Measurements from ENCODE around the gene CPNE9.

DNA sequence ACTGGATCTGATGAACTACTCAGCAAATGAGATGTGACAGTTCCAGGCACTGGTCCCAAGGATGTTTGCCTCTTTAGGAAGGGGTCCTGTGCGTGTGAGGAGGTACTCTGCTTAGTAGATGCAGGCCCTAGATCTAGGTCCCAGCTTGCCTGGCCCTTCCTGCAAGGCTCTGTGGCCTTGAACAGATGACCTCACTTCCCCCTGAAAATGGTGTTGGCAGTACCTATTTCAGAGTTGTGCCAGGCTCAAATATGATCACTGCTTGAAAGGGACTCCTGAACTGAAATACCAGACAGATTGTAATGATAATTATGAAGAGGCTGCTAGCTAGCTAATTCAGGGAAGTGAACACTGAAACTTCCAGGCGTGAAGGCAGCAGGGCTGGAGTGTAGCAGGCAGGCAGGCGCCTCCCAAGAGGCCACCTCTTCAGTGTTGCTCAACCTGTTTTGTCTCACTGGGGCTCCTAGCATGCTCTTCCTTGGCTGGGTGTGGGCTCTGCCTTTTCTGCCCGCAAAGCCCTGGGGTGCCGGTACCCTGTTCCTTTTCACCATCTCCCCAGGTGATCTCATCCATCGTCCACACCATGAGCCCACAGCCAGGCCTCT, 24.1 kb upstream of the CPNE9 start:
- TF ChIP-seq, protein P1, sequence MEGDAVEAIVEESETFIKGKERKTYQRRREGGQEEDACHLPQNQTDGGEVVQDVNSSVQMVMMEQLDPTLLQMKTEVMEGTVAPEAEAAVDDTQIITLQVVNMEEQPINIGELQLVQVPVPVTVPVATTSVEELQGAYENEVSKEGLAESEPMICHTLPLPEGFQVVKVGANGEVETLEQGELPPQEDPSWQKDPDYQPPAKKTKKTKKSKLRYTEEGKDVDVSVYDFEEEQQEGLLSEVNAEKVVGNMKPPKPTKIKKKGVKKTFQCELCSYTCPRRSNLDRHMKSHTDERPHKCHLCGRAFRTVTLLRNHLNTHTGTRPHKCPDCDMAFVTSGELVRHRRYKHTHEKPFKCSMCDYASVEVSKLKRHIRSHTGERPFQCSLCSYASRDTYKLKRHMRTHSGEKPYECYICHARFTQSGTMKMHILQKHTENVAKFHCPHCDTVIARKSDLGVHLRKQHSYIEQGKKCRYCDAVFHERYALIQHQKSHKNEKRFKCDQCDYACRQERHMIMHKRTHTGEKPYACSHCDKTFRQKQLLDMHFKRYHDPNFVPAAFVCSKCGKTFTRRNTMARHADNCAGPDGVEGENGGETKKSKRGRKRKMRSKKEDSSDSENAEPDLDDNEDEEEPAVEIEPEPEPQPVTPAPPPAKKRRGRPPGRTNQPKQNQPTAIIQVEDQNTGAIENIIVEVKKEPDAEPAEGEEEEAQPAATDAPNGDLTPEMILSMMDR (IDR thresholded peaks at IDR 0.05; ENCODE audit: insufficient read depth, low read length, poor library complexity, severe bottlenecking) = no peak
- no peak for TF ChIP-seq EZH2phosphoT487 (conservative IDR thresholded peaks at IDR 0.05; ENCODE audit: low read length)

Measured in SU-DHL-6 (cell line).